Loucy (cell line): ENCODE measurements around the gene MFAP2.

ENCODE experiments used
- CTCF ChIP-seq: fragments of 200-600 bp; sonication (generic); conservative IDR thresholded peaks from 2 replicates; pipeline ENCODE4 v1.5.1; 2014; ENCODE audit warnings: mild to moderate bottlenecking, antibody characterized with exemption, low read length
- EZH2phosphoT487 ChIP-seq: fragments of 200-600 bp; IDR thresholded peaks from 2 replicates; pipeline ENCODE4 v1.6.1; 2018; ENCODE audit warnings: antibody characterized with exemption, mild to moderate bottlenecking, moderate library complexity, borderline replicate concordance

GRCh38 chr1:16969057-16969611 is 11.3 kb downstream of the MFAP2 start:
- TF ChIP-seq CTCF (no peak), EZH2phosphoT487 (no peak)
